K562 (cell line): ENCODE measurements around the gene GUCY2D. TPM values are rescaled to one million over a fixed set of nuclear protein-coding genes. Genes with fewer than 3 reads are reported as not detected.

Experiments used
- ATAC-seq: fragments of 200-7000 bp; cut with Tn5 transposase; 3 replicates; pipeline ENCODE4 v1.9.1; 2020; ENCODE audit warnings: moderate library complexity
- BruUV-seq: library from RNA; stranded (reverse); fragments of 400-500 nt; replicated peaks from 2 replicates; lab custom pipeline; 2021; lab: Mats Ljungman, UMichigan
- CTCF ChIA-PET: fragments of 300-600 bp; formaldehyde crosslinking; extraction: SDS; loops from one replicate; lab custom pipeline; 2021; ENCODE audit warnings: low intra/inter-chr PET ratio; lab: Yijun Ruan, JAX
- POLR2A ChIA-PET: fragments of 300-600, 350-650 bp; sonication (Branson Sonifier 250); formaldehyde crosslinking; extraction: SDS; loops from one replicate; lab custom pipeline; 2021; ENCODE audit warnings: antibody characterized with exemption, inconsistent platforms; lab: Yijun Ruan, JAX
- DNase-seq, 4 experiments: peaks; one replicate each; pipeline versions ENCODE4 v3.0.0 to v3.0.0-alpha.2; 2011 to 2018; ENCODE audit warnings: low spot score in 3 of 4, mixed read lengths in 3 of 4; ENCODE audit errors: extremely low read depth in 1 of 4
- FAIRE-seq: peaks from 2 replicates; lab custom pipeline; 2011; peaks lifted over from hg19 to GRCh38; lab: Jason Lieb, UNC
- H2AFZ ChIP-seq: 2 replicates; pipeline ENCODE4 v1.6.0; 2011; ENCODE audit warnings: low read depth, low read length, control low read depth, inconsistent platforms
- H3K27ac ChIP-seq: fragments of 200-600 bp; 3 replicates; pipeline ENCODE4 v1.8.0; 2011; ENCODE audit warnings: low read depth, mild to moderate bottlenecking, control low read depth, inconsistent platforms, low read length, moderate library complexity, mixed read lengths; ENCODE audit errors: extremely low read depth
- H3K27me3 ChIP-seq, 2 experiments: fragments of 300-600 bp in 1 of 2; 2 replicates in 1 of 2; 3 replicates in 1 of 2; pipeline versions ENCODE4 v1.6.0 to v1.8.0; 2011; ENCODE audit warnings: inconsistent platforms in 2 of 2, low read length in 2 of 2, mild to moderate bottlenecking in 1 of 2, mixed read lengths in 1 of 2, moderate library complexity in 1 of 2; ENCODE audit not compliant: control insufficient read depth in 2 of 2, insufficient read depth in 2 of 2
- H3K36me3 ChIP-seq: fragments of 300-600 bp; 3 replicates; pipeline ENCODE4 v1.8.0; 2011; ENCODE audit warnings: mild to moderate bottlenecking, low read length, inconsistent platforms; ENCODE audit not compliant: control insufficient read depth, insufficient read depth
- H3K4me1 ChIP-seq, 2 experiments: fragments of 200-600 bp in 1 of 2; replicated peaks in 1 of 2; 2 replicates in 1 of 2; 3 replicates in 1 of 2; pipeline versions ENCODE4 v1.5.1 to v1.8.0; 2011; ENCODE audit warnings: inconsistent platforms in 2 of 2, low read length in 2 of 2, mild to moderate bottlenecking in 1 of 2, mixed read lengths in 1 of 2, moderate library complexity in 1 of 2; ENCODE audit not compliant: control insufficient read depth in 2 of 2, insufficient read depth in 2 of 2
- H3K4me2 ChIP-seq: 2 replicates; pipeline ENCODE4 v1.6.1; 2011; ENCODE audit warnings: low read length, control low read depth, inconsistent platforms, mixed read lengths; ENCODE audit not compliant: insufficient read depth
- H3K4me3 ChIP-seq: fragments of 200-600 bp; sonication (generic), shearing (Covaris generic); 2 replicates; pipeline ENCODE4 v1.5.1; 2016; ENCODE audit warnings: control low read depth, inconsistent platforms
- H3K79me2 ChIP-seq: fragments of 200-600 bp; 3 replicates; pipeline ENCODE4 v1.8.0; 2011; ENCODE audit warnings: low read length, inconsistent platforms; ENCODE audit not compliant: control insufficient read depth, insufficient read depth
- H3K9ac ChIP-seq, 2 experiments: 2 replicates each; pipeline versions ENCODE4 v1.6.0 to v1.6.1; 2011; ENCODE audit warnings: low read depth in 2 of 2, low read length in 2 of 2, control low read depth in 1 of 2, inconsistent platforms in 1 of 2, mild to moderate bottlenecking in 1 of 2, mixed read lengths in 1 of 2; ENCODE audit not compliant: insufficient read depth in 1 of 2
- H3K9me1 ChIP-seq: one replicate; pipeline ENCODE4 v1.6.0; 2011; ENCODE audit warnings: inconsistent platforms, mild to moderate bottlenecking, low read length, moderate library complexity; ENCODE audit not compliant: control insufficient read depth, insufficient read depth
- H3K9me3 ChIP-seq: replicated peaks from 2 replicates; pipeline ENCODE4 v1.5.1; 2011; ENCODE audit warnings: low read depth, low read length, inconsistent platforms; ENCODE audit not compliant: control insufficient read depth, insufficient read depth
- H4K20me1 ChIP-seq: replicated peaks from 2 replicates; pipeline ENCODE4 v1.6.1; 2011; ENCODE audit warnings: low read length, inconsistent platforms, mixed read lengths; ENCODE audit not compliant: control insufficient read depth, insufficient read depth
- C11orf30 ChIP-seq: fragments of 450-650 bp; IDR thresholded peaks from 2 replicates; pipeline ENCODE4 v1.6.1; 2016; ENCODE audit warnings: low read depth, mild to moderate bottlenecking
- HNRNPL ChIP-seq: fragments of 200-400 bp; formaldehyde crosslinking; IDR thresholded peaks from 2 replicates; pipeline ENCODE4 v1.6.1; 2017; ENCODE audit warnings: low read depth, mild to moderate bottlenecking, low read length
- MAFF ChIP-seq: IDR thresholded peaks from 2 replicates; pipeline ENCODE4 v1.6.1; 2012; ENCODE audit warnings: low read length, improper control_type of control experiment
- ZKSCAN8 ChIP-seq: fragments of 200-800 bp; sonication (Bioruptor generic); IDR thresholded peaks from 2 replicates; pipeline ENCODE4 v1.6.1; 2016; ENCODE audit warnings: missing genetic modification characterization, missing compliant biosample characterization
- ZNF316 ChIP-seq: fragments of 450-650 bp; IDR thresholded peaks from 2 replicates; pipeline ENCODE4 v1.6.1; 2016
- WGBS: fragments of 100-300 bp; shearing (Covaris generic); methylation state at CpG from one replicate; pipeline ENCODE4 v1.1.6; 2016; ENCODE audit warnings: low coverage, mixed read lengths; ENCODE audit not compliant: insufficient coverage; ENCODE audit errors: missing lambda C conversion rate; 5-methylcytosine and 5-hydroxymethylcytosine counted together
- in situ Hi-C: fragments of 300-500 bp; cut with MboI; formaldehyde crosslinking; loops from 4 replicates; pipeline ENCODE4 v1.15.0; 2018; ENCODE audit warnings: inconsistent platforms, mixed read lengths
- intact Hi-C: fragments of 100-400 bp; cut with micrococcal nuclease; formaldehyde crosslinking; loops from 2 replicates; pipeline ENCODE4 v1.14.2; 2022
- polyA plus RNA-seq, 8 experiments: library from polyadenylated mRNA; depleted of rRNA in 4 of 8; stranded (reverse) in 5 of 8; unstranded in 3 of 8; fragments of >200 nt; fragmentation: Nextera tagmentation in 2 of 8; fragmentation: Illumina TruSeq in 1 of 8; extraction: Ambion mirVana in 2 of 8; extraction: Trizol in 1 of 8; gene quantifications; 2 replicates each; pipeline versions ENCODE4 v1.2.1 to v1.2.3, GENCODE V29; 2011 to 2014; ENCODE audit warnings: inconsistent platforms in 1 of 8, missing spikeins in 1 of 8
- total RNA-seq, 7 experiments: library from RNA; depleted of rRNA in 6 of 7; stranded (reverse); fragments of >200 nt in 6 of 7; fragmentation: Illumina TruSeq in 2 of 7; extraction: Trizol in 2 of 7; gene quantifications; 2 replicates each; pipeline versions ENCODE4 v1.2.1 to v1.2.3, GENCODE V29; 2011 to 2021; ENCODE audit warnings: low replicate concordance in 1 of 7

Gene GUCY2D
- total and polyA plus RNA-seq, 9 of the 15 experiments (the other 6 are each of a cell fraction or from before 2014, with no cell fraction given) = 0.05 TPM; not detected in 8

- Histone ChIP-seq H3K9ac (no peak overlapping the region), H3K4me2 (no peak overlapping the region), H4K20me1 (no peaks in the 10 kb centered on the region), H3K27me3 (peaks cover 0 to 5% of the 10 kb centered on the region in 2 experiments; a peak in 1 of 5 replicates), H3K9me1 (no peaks in the 10 kb centered on the region), H3K4me1 (no peaks in the 10 kb centered on the region; a peak in 1 of 5 replicates), H3K36me3 (no peaks in the 10 kb centered on the region), H3K79me2 (no peaks in the 10 kb centered on the region), H2AFZ (no peak overlapping the region), H3K27ac (no peak overlapping the region), H3K4me3 (no peak overlapping the region), H3K9me3 (no peaks in the 10 kb centered on the region)
- ChIA-PET CTCF (no interaction called here), POLR2A (no interaction called here)
- in situ Hi-C loops (no loop called here), intact Hi-C loops (no loop called here)
- FAIRE-seq (no peak), DNase-seq (no peak), ATAC-seq (no peak)
- TF ChIP-seq MAFF (peak; percentile 11; the same call in 1 of the 2 replicates), C11orf30 (0 out of 2 replicates have a peak, but pooled peaks have one; percentile 19), ZNF316 (peak; percentile 59), ZKSCAN8 (no peak), HNRNPL (no peak)
- BruUV-seq = no TSS peak
- WGBS = 52% methylated on average over 7 of the region's 11 CpGs
These were observed 46.0 kb upstream of the GUCY2D start for GRCh38 chr17:7956228-7956965.
